HG02852 (cell line): Measurements from ENCODE around the gene ATP10A.

Experiments
- ATAC-seq: cut with Tn5 transposase; IDR thresholded peaks from one replicate; pipeline ENCODE4 v1.9.1; 2021; ENCODE audit warnings: mild to moderate bottlenecking, moderate library complexity; ENCODE audit not compliant: unreplicated experiment

The ATP10A gene

DNA sequence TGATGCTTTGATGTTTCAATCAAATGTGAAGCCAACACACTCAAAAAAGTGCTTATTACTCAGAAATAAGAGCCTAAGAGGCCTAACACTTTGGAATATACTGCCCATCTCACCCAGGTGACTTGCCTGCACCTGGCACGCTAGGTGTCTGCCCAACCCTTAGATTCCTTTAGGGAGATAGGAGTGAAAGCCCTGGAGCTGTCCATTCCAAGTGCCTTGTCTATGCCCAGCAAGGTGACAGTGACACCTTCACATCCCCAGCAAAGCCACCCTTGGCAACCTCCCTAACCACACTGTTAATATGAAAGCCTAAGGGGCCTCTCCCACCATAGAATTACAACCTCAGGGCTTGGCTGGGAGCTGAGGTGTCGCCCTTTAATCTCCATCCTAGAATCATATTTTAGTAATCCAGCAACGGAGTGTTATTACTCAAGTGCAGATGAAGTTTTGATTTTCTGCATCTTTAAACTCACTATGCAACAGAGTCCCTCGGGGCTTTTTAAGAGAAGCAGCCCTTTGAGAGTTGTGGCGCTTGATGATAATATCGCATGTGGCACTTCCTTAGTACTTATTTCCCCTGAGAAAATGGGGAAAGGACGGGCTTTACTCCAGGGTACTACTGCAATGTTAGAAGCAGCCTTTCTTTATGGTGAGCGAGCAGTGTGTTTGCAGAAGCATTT is 24.8 kb downstream of the ATP10A start:
- ATAC-seq, result no peak

DNA sequence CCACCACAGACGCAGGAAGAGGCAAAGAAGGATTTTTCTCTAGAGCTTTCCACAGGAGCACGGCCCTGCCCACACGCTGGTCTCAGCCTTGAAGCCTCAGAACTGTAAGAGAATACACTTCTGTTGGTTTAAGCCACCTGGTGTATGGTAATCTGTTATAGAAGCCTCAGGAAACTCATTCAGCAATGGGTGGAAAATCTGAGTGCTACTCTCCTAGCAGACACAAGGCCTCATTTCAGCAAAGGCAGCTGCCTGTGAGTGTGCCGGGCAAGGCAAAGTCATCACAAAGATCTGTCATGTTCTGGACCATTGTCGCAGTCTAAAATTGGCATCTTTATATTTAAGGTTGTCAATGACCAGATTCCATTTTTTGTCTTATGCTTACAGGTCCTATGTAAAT is 31.0 kb downstream of the ATP10A start:
- ATAC-seq, result no peak

DNA sequence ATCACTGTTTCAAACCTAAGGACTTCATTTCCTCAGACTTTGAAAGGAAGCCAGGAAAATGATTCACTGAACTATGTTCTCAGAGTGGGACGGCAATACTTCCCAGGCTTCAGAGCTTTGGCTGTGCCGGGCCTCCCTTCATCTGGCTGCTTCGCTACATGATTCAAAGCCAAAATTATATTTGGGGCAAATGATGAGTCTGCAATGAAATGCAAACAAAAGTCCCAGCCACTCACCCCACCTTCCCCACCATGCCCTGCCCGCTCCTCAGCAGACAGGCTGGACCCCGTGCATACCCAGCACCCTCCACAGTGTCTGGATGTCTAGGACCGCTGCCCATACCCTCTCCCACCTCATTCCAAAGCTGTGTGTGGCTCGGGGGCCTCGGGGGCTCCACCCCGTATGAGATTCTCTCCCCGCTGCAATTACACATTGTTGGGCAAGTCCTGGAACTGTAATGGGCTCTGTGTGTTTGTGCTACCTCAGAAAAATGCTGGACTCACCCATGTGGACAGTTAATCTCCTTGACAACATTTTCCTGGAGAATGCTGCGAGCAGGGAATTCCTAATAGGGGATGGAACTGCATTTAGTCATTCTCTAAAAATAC is 32.2 kb downstream of the ATP10A start:
- ATAC-seq, result no peak

DNA sequence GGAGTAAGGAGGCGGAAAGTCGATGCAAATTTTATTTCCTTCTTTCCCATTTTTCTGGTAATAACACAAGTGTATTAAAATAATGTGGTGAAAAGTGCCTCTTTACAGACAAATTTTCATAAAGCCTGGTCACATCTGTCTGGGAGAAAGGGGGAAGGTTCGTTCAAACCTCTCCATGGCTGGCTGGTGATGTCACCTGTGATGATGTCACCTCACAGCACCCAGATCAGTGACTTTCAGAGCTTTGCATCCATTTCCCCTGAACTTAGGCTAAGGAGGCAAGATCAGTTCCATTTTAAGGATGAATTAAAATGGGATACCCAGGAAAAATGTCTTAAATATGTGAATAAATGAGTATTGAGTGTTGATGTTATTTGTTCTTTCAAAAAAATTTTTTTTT is 34.1 kb downstream of the ATP10A start:
- no peak for ATAC-seq

DNA sequence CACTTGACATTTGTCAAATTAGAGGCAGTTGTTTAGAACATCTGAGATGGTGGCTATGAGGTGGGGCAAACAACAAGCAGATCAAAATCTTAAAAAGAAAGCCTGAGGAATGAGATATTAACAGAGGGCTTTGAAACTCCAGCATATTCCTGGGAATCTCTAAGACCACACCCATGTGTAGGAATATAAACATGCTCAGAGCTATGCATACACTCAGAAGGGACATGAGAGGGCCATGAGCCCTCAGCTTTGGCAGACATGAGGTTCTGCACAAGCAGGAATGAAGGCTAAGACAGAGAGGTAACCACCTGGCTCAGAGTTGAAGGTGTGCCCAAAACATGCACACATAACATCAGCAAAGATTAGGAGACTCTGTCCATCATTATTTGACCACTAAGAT is 37.9 kb downstream of the ATP10A start:
- ATAC-seq, result no peak

DNA sequence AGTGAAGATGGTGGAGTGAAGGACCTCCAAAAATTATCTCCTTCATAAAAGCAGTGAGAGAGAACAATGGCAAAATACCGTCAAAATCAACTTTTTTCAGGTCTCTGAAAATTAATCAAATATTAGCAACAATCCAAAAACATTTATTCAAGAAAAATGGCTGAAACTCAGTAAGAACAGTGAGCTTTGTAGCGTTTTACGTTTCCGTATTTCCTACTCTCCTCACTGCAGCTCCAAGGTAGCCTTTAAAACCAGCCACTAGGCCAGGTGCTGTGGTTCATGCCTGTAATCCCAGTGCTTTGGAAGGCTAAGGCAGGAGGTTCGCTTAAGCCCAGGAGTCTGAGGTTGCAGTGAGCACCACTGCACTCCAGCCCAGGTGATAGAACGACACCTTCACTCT is 38.5 kb downstream of the ATP10A start:
- ATAC-seq, result no peak

DNA sequence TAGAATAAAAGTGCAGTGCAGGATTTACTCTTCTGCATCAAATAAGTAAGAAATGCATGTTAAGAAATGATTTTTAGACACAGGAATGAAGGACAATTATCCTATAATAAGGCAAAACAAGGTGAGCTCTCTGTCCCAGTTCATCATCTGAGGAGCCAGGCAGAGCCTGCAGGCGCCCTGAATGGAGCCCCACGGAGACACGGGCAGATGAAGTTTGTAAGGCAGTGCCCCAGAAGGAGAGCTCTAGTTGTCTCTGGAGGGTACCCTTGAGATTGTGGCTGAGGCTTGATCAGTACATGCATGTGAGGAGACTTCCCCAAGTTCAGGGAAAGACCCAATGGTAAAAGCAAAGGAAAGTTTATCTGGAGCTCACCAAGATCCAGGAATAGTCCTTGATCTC is 50.3 kb downstream of the ATP10A start:
- no peak for ATAC-seq

DNA sequence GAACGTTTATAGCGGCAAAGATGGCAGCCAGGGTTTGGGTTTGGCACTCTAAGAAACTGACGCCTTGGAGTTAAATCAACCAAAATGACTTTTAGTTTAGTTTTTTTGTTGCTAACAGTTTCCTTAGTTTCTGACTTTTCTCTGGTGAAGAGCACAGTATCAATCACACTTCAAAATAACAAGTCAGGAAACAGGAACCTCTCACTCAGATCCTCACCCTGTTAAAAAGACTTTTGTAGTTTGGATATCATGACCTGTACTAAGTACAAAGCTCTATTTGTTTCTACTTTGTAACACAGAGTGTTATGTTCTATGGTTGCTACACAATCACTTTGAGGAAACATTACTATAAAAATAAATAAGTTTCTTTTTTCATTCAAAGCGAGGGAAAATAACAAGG is 51.1 kb downstream of the ATP10A start:
- no peak for ATAC-seq

DNA sequence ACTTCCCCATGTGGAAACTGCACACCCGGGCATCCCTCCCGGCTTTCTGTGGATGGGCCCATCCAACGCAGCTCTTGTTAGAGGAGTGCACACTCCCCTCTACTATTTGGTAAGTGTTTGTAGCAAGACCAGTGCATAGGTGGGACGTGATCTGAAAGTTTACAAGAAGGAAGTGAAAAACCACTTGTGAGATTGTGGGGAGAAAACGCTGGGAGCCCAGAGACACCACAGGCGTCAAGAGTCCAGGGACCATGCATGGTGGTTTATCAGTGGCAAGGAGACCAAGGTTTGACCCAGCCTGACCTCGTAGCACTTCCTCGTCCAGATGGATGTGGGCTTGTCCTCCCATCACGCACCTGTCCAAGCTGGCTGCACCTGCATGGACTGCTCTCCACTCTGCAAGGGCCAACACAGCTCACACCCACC is 51.6 kb downstream of the ATP10A start:
- ATAC-seq, result peak; percentile 85

DNA sequence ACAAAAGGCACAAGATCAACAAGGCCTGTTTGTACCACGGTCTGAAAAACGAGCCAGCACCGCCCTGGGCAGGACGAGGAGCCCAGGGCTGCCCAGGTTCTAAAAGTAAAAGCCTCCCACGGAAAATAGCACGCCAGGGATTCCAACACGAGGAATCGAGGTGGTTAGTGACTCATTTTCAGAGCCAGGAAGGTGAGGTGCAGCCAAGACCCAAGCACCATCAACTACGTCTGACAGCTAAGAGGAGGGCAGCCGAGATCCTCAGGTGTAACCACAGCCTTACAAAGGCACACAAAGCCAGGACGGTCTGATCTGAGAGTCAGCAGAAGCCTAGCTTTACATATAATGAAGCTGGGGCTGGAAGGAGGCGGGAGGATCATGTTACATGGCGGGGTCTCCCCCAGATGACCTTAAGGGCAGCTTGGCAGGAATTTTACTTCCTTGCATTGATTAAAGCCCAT is 52.5 kb downstream of the ATP10A start:
- no peak for ATAC-seq

DNA sequence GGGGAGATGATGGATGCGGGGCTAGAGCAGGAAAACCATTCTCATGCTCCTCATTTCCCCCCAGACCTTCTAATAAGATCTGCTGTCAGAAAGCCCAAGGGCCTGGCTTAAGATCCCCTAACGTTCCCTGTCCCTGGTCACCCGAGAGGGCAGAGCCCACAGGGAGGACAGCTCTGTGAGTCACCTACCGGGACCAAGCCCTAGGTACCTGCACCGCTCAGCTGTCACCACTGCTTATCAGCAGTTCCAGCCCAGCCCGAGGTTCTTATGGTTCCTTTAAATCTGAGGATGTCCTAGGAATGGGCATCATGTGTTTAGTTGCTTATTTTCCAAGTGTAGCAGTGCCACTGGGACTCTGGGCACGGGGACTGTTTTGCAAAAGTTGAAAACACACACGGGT is 53.0 kb downstream of the ATP10A start:
- no peak for ATAC-seq

DNA sequence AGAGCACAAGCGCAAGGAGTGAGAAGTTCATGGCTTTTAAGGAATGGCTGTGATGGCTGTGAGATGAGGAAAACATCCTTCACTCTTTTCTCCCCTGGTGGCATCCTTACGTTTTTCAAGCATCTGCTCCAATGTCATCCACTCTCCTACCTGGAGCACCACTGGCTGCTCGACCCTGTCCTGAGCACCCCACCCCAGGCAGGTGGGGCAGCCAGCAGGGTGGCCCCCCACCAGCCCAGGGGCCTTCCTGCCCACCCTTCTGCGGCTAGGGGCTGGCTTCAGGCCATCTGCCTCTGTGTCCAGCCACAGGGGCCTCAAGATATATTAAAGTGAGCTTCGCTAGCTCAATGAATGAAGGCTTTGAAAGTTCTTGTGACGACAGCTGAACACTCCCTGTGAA is 56.1 kb downstream of the ATP10A start:
- ATAC-seq, result no peak

DNA sequence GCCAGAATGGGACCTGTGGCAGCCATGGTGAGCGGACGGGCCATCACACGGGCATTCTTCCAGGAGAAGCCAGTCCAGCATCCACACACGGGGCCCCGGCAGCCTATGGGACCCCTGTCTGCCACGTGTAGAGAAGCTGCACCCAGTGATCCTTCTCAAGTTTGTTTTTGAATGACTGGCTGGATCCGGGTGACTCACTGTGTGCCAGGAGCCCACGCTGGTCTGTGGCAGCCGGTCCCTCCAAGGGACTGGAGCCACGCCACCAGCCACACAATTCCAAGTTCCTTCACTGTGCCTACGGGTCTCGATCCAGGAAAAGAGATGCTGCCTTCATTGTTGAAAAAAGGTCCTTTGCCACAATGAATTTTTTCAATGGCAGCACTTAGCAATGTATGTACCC is 58.1 kb downstream of the ATP10A start:
- ATAC-seq, result no peak

DNA sequence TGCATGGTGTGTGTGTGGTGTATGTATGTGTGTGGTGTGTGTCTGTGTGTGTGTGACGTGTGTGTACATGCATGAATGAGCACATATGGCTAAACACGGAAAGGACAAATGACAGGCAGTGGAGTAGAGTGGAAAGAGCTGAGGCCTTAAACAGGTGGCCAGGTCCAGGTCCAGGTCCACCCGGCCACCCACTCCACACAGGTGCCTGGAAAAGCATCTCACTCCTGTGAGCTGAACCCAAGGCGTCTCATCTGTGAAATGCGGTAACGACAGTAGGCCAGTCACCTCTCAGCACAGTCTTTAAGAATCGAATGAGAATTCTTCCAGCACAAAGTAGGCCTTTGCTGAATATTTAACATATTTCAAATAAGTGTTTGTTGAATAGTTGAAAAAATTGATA is 58.7 kb downstream of the ATP10A start:
- no peak for ATAC-seq

DNA sequence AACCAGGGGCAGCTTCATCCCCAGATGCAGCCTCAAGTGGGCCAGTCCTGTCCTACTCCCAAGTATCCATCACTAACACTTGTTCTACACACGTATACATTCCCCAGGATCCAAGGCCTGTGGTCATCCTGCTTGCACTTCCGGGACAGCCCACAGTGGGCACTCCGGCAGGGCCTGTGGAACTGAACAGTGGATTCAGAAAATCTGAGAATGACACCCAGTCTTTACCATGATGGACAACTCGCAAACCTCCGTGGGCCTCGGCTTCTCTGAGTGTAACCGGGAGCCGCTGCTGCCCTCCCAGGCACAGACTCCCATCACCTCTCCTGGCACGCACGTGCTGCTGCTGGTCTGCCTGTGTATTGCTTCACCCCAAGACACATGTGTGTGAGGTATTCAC is 59.6 kb downstream of the ATP10A start:
- ATAC-seq, result no peak

DNA sequence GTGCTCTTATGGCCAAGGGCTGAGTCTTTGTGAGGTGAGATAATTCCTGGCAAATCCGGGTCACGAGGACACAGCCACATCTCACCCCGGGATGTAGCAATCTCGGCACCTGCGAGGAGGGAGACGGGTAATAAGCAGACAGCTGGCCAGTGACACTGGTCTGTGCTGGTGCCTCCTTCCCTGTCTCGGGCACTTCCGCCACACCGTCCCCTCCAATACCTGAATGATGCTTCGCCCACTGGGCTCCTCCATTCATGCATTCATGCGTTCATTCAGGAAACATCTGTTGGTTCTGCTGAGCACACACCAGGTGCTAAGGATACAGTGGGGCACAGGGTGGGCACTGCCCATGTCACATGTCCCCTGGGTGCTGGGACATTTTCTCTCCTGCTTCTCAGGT is 60.1 kb downstream of the ATP10A start:
- ATAC-seq, result no peak

DNA sequence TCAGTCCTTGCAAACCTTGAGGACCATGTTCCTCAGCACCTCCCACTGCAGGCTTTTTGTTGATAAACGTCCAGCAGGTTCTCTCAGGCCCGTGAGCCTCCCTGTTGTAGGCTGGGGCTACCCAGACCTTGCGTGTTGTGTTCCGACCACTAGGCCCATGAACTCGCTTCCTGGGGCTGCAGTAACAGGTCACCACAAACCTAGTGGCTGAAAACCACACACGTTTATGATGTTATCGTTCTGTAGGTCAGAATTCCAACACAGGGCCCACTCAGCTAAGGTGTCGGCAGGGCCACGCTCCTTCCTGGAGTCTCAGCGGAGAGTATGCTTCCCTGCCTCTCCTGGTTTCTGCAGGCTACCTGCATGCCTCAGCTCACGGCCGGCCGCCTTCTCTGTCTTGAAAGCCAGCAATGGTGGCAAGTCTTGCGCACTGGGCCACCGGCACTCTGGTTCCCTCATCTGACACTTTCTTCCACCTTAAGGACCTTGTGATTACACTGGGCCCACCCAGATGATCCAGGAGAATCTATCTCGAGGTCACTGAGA is 60.8 kb downstream of the ATP10A start:
- ATAC-seq, result no peak

DNA sequence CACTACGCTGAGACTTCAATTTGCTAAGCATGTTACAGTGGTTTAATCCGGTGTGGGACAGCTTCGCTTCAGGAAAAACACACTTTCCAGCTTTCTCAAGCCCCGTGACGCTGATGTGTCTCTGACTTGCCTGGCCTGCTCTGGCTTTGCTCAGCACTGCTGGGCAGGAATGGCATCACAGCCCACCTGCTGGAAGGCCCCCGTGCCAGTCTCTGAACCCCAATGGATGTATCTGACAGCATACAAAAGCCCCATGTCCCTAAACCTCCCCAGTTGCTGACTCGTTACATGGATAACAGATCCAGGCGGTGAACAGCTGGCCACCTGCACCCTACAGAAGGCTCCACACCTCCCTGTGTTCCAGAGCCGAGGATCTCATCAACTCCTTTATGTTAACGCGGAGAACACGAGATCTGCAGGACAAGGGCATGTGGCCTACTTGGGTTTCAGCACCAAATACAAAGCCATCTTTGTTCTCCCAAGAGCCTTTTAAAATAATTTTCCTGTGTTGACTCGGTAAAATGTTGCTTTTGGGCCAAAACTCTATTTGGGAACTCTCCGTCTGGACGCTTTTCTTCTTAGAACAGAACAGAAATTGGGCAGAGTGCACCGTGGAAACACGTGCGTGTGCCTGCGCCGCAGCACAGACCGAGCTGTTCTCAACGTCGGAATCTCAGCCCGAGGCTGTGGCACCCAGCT is 61.4 kb downstream of the ATP10A start:
- ATAC-seq, result no peak

DNA sequence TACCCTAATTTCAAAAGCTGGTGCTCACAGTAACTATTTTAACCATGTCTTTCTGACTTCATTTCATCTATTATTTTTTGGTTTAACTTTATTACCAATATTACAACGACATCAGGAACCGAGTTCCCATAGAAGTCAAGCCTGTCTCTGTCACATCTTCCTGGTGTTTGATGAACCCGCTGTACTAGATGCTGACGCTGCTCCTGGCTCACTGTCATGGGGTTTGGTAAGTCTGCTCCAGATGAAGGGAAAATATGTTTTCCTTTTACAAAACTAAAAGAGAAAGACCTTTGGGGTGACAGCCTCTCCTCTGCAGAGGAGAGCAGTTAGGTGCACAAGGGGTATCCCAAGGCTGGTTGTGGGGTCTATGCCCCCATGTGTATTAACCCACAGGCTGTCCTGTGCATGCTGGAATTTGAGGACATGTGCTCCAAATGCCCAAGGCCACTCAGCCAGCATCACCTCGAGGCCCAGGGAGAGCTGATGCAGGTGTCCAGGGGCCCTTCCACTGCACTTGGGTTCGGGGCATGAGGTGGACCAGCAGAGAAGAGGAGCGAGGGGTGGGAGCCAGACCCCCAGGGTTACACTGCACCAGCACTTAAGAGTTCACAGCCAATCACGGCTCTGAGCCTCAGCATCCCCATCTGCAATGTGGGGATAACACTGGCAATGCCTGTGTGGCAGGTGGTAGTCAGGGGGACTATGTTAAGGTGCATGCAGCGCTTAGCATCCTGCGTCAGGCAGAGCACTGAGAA is 62.2 kb downstream of the ATP10A start:
- ATAC-seq, result no peak

DNA sequence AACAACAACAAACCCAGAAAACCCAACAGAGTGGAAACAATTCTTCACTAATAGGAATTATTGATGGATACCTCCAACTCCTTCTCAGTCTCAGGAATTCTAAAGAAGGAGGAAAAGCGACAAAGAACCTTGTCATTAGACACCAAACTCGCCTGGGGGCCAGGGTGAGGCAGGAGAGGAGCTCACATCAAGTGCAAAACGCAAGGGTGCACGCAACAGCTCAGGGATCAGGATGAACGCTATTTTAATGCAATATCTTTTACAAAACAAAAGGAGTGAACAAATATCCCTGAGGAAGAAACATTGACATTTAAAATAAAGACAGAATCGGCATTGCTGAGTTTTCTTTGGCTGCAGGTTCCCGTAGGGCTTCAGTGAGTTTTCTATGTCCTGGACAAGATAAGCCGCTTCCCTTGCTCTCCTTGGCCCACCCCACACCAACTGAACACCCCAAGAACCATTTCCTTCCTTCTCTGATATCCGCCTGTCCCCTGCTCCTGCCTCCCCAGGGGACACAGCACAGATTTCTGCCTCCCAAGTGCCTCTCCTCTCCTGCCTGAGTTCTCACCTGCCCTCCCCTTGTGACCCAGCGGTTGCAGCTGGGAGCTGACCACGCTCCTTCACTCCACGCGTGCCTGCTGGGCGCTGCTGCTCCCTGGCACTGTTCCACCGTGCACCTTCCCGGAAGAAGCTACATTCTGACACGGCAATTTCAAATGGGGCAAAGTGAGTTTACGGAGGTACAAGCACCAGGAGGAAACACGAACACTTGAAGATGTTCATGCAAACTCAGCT is 63.0 kb downstream of the ATP10A start:
- no peak for ATAC-seq
